ENCODE measurements around the gene LRRC43. TPM values are rescaled to one million over a fixed set of nuclear protein-coding genes. Genes with fewer than 3 reads are reported as not detected.

LRRC43 gene
- total RNA-seq, 4 donors from 2014 or later, result 0.64 TPM; not detected in 3

DNA sequence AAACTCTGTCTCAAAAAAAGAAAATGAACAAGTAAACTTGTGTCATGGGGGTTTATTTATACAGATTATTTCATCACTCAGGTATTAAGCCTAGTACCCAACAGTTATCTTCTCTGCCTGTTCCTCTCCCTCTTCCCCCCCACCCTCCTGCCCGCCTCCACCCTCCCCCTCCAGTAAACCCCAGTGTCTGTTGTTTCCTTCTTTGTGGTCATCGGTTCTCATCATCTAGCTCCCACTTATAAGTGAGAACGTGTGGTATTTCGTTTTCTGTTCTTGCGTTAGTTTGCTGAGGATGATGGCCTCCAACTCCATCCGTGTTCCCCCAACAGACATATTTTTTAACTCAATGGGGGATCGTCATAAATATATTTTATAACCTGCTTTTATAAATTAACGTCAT, 21.2 kb upstream of the LRRC43 start:
- no peak overlapping the region for H3K27ac ChIP-seq
- DNase-seq, result no peak
- intact Hi-C loops (cut with DNase I; ENCODE audit: low total_unique reads) (no loop called here), in situ Hi-C loops (cut with MboI; ENCODE audit: low pct_ligation_motif_present in 1 of 4, low pct_unique_long_range_greater_than_20kb in 1 of 4, low sequenced_read_pairs in 3 of 4) (no loop called here)
- 56 to 72% methylated on average over 4 to 8 of the region's 8 CpGs for whole genome bisulfite sequencing, 2 donors (ENCODE audit: low coverage in 1 of 2)
- H3K36me3 ChIP-seq, result no peaks in the 10 kb centered on the region
- no peaks in the 10 kb centered on the region for H3K4me1 ChIP-seq
- H3K27me3 ChIP-seq, result no peaks in the 10 kb centered on the region
- no peaks in the 10 kb centered on the region for H3K9me3 ChIP-seq
- no peak for TF ChIP-seq POLR2AphosphoS5 (IDR thresholded peaks at IDR 0.05)
- TF ChIP-seq EP300 (IDR thresholded peaks at IDR 0.05; ENCODE audit: low read depth), result no peak
- TF ChIP-seq POLR2A (IDR thresholded peaks at IDR 0.05), result no peak
- TF ChIP-seq, protein P1, sequence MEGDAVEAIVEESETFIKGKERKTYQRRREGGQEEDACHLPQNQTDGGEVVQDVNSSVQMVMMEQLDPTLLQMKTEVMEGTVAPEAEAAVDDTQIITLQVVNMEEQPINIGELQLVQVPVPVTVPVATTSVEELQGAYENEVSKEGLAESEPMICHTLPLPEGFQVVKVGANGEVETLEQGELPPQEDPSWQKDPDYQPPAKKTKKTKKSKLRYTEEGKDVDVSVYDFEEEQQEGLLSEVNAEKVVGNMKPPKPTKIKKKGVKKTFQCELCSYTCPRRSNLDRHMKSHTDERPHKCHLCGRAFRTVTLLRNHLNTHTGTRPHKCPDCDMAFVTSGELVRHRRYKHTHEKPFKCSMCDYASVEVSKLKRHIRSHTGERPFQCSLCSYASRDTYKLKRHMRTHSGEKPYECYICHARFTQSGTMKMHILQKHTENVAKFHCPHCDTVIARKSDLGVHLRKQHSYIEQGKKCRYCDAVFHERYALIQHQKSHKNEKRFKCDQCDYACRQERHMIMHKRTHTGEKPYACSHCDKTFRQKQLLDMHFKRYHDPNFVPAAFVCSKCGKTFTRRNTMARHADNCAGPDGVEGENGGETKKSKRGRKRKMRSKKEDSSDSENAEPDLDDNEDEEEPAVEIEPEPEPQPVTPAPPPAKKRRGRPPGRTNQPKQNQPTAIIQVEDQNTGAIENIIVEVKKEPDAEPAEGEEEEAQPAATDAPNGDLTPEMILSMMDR (IDR thresholded peaks at IDR 0.05), result no peak
- no peak overlapping the region for H3K4me3 ChIP-seq

DNA sequence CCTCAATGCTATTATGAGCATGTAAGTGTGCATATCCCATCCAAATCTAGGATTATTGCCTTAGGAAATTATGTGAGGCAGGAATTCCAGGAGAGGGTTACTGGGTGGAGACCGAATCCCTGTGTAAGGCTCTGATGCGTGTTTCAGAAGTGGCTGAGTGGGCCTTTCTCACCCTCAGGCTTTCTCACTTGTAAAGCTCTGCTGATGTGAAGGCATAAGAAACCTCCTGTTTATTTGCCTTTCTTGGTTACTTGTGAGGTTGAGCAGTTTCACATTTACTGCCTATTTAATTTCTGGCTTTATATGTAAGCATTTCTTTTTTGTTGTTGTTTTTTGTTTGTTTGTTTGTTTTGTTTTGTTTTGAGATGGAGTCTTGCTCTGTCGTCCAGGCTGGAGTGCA, 19.9 kb upstream of the LRRC43 start:
- Histone ChIP-seq H3K9me3 (no peaks in the 10 kb centered on the region), H3K27ac (no peak overlapping the region), H3K27me3 (no peaks in the 10 kb centered on the region), H3K4me1 (no peaks in the 10 kb centered on the region), H3K36me3 (no peaks in the 10 kb centered on the region), H3K4me3 (no peak overlapping the region)
- in situ Hi-C loops (cut with MboI; ENCODE audit: low pct_ligation_motif_present in 1 of 4, low pct_unique_long_range_greater_than_20kb in 1 of 4, low sequenced_read_pairs in 3 of 4) (no loop called here), intact Hi-C loops (cut with DNase I; ENCODE audit: low total_unique reads) (no loop called here)
- TF ChIP-seq, protein P1 (IDR thresholded peaks at IDR 0.05), result no peak
- TF ChIP-seq EP300 (IDR thresholded peaks at IDR 0.05; ENCODE audit: low read depth) (no peak), POLR2AphosphoS5 (IDR thresholded peaks at IDR 0.05) (no peak), POLR2A (IDR thresholded peaks at IDR 0.05) (no peak)
- no peak for DNase-seq
- WGBS, 2 donors (ENCODE audit: low coverage in 1 of 2), result 70 to 84% methylated on average over 3 of the region's 3 CpGs

DNA sequence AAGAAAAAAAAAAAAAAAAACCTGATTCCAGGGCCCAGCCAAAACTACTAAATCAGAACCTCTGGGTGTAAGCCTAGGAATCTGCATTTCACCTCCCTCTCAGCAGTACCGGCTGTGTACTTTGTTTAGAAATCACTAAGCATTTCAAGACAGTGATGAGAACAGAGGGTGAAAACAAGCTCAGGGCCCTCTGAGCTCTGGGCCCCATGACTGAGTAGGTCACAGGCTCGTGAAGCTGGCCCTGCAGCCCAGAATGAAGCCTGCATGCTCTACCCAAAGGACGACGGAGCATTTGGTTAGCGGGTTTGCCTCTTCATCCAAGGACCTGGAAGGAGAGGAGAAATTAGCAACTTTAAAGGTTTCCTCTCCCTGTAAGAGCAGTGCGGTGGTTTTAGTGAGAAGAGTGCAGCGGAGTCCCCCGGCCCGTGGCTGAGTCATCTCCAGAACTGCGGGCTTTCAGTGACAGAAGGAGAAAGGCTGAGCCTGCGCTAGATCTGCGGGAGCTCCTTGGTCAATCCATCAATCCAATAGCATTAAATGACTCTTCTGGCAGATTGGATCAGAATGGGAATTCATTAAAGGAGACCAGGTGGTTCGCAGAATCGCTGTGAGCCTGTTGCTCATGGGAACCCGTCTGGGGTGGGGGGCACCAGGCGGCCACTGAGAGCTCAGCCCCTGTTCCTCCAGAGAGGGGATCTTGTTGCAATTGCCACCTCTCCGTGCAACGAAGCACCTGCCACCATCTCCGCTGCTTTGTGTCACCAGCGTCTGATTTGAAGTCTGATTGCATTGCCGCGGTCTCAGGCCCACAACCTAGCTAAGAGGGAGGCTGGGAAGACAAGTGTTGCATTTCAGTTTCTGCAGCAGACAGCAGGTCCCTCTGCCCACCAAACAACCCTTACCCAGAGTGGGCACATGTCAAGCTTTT, 16.2 kb upstream of the LRRC43 start:
- no peak for DNase-seq
- Histone ChIP-seq H3K9me3 (no peaks in the 10 kb centered on the region), H3K4me3 (no peak overlapping the region), H3K4me1 (no peaks in the 10 kb centered on the region), H3K27ac (no peak overlapping the region), H3K36me3 (no peaks in the 10 kb centered on the region), H3K27me3 (no peaks in the 10 kb centered on the region)
- 68 to 78% methylated on average over 4 to 22 of the region's 22 CpGs for WGBS, 2 donors (ENCODE audit: low coverage in 1 of 2)
- TF ChIP-seq POLR2A (IDR thresholded peaks at IDR 0.05), result no peak
- TF ChIP-seq EP300 (IDR thresholded peaks at IDR 0.05; ENCODE audit: low read depth), result no peak
- TF ChIP-seq POLR2AphosphoS5 (IDR thresholded peaks at IDR 0.05), result no peak
- TF ChIP-seq, protein P1 (IDR thresholded peaks at IDR 0.05), result no peak
- in situ Hi-C loops (cut with MboI; ENCODE audit: low pct_ligation_motif_present in 1 of 4, low pct_unique_long_range_greater_than_20kb in 1 of 4, low sequenced_read_pairs in 3 of 4), result no loop called here
- intact Hi-C loops (cut with DNase I; ENCODE audit: low total_unique reads), result no loop called here

DNA sequence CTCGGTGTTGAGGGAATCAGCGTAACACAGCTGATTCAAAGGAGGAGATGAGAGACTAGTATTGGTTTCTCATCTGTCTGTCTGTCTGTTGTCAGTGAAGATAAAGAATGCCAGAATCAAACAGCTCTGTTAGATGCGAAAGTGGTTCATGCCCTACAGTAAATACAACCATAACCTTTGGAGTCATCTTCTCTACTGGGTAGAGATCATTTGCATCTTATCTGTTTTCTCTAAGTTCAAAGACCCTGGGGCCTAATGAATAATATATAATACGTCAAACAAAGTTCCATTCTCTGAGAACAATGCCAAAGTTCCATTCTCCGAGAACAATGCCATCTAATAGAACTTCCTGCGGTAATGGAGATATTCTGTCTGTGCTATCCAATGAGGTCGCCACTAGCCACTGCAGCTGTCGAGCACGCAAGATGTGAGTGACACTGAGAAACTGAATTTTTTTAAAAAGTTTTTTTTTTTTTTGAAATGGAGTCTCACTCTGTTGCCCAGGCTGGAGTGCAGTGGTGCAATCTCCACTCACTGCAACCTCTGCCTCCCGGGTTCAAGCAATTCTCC, 15.5 kb upstream of the LRRC43 start:
- TF ChIP-seq, protein P1 (IDR thresholded peaks at IDR 0.05), result no peak
- Histone ChIP-seq H3K4me1 (no peaks in the 10 kb centered on the region), H3K36me3 (no peaks in the 10 kb centered on the region), H3K27me3 (no peaks in the 10 kb centered on the region), H3K27ac (no peak overlapping the region), H3K4me3 (no peak overlapping the region), H3K9me3 (no peaks in the 10 kb centered on the region)
- 80 to 84% methylated on average over 6 to 10 of the region's 10 CpGs for WGBS, 2 donors (ENCODE audit: low coverage in 1 of 2)
- DNase-seq, result no peak
- intact Hi-C loops (cut with DNase I; ENCODE audit: low total_unique reads), result no loop called here
- in situ Hi-C loops (cut with MboI; ENCODE audit: low pct_ligation_motif_present in 1 of 4, low pct_unique_long_range_greater_than_20kb in 1 of 4, low sequenced_read_pairs in 3 of 4), result no loop called here
